ENCODE data around the gene CDH4. TPM values are rescaled to one million over a fixed set of nuclear protein-coding genes. Genes with fewer than 3 reads are reported as not detected.

The CDH4 gene
- total and polyA plus RNA-seq, 2 donors (not counting 3 experiments of a cell fraction or from before 2014, with no cell fraction given): 0.17 to 0.51 TPM

GRCh38 chr20:61950641-61951071, 698.6 kb downstream of the CDH4 start:
- no peaks in the 10 kb centered on the region for H3K9me3 ChIP-seq (replicated peaks; ENCODE audit: control insufficient read depth, insufficient read depth, low read length)
- no peaks in the 10 kb centered on the region for H3K36me3 ChIP-seq (ENCODE audit: control insufficient read depth in 2 of 2, extremely low read depth in 1 of 2, insufficient read depth in 2 of 2, low read length in 2 of 2)
- no peak overlapping the region for H3K27ac ChIP-seq (ENCODE audit: insufficient read depth, low read depth, low read length)
- no peak for DNase-seq (ENCODE audit: low read depth, low spot score)
- H3K4me1 ChIP-seq (ENCODE audit: control insufficient read depth, extremely low read depth, insufficient read depth, low read length): no peaks in the 10 kb centered on the region
- TF ChIP-seq JUN (IDR thresholded peaks at IDR 0.05; ENCODE audit: borderline replicate concordance, insufficient read depth, insufficient read length, low read depth) (no peak), GATA2 (IDR thresholded peaks at IDR 0.05; ENCODE audit: insufficient read depth, insufficient read length, low read depth, low read length) (no peak), POLR2A (IDR thresholded peaks at IDR 0.05; ENCODE audit: low read depth, low read length) (no peak), MAX (IDR thresholded peaks at IDR 0.05; ENCODE audit: insufficient read depth, insufficient read length) (no peak), FOS (IDR thresholded peaks at IDR 0.05; ENCODE audit: borderline replicate concordance, insufficient read depth, low read length) (no peak), CTCF (IDR thresholded peaks at IDR 0.05; ENCODE audit: extremely low read depth in 1 of 2, insufficient read depth in 1 of 2, low read depth in 1 of 2, low read length in 2 of 2) (no peak), EZH2 (IDR thresholded peaks at IDR 0.05; ENCODE audit: borderline replicate concordance, low read depth, low read length, severe bottlenecking) (no peak), POLR2AphosphoS5 (IDR thresholded peaks at IDR 0.05; ENCODE audit: insufficient read depth, low read depth, low read length) (no peak), MYC (IDR thresholded peaks at IDR 0.05; ENCODE audit: low read depth, low read length) (no peak)
- no peak overlapping the region for H3K4me3 ChIP-seq (replicated peaks in 1 of 3; ENCODE audit: insufficient read depth in 1 of 3, low read depth in 1 of 3, low read length in 3 of 3)
- no TSS peak for BruUV-seq (replicated peaks)
- no peaks in the 10 kb centered on the region for H3K79me2 ChIP-seq (ENCODE audit: control insufficient read depth, insufficient read depth, low read length)
- no peaks in the 10 kb centered on the region for H3K9me1 ChIP-seq (replicated peaks; ENCODE audit: control insufficient read depth, extremely low read depth, insufficient read depth, low read length)
- no peak overlapping the region for H3K4me2 ChIP-seq (ENCODE audit: insufficient read depth, low read length)
- intact Hi-C loops (cut with micrococcal nuclease) (no loop called here), dilution Hi-C loops (cut with MboI; ENCODE audit: extremely low pct_ligation_motif_present, low sequenced_read_pairs) (no loop called here)
- no peaks in the 10 kb centered on the region for H3K27me3 ChIP-seq (ENCODE audit: control insufficient read depth in 2 of 2, insufficient read depth in 2 of 2, low read length in 2 of 2)
- no peak for FAIRE-seq
- no peaks in the 10 kb centered on the region for H4K20me1 ChIP-seq (replicated peaks; ENCODE audit: control insufficient read depth, extremely low read depth, insufficient read depth, low read length)
- POLR2A ChIA-PET: no interaction called here
- CTCF ChIA-PET: no interaction called here
- no peak overlapping the region for H2AFZ ChIP-seq (ENCODE audit: low read depth, low read length)
- no peak overlapping the region for H3K9ac ChIP-seq (replicated peaks; ENCODE audit: extremely low read depth, insufficient read depth, low read length)

Measured in endothelial cell of umbilical vein (primary cell).